ENCODE data around the gene TMCO6.
"Not testable (repeated sequence)": the region's sequence is repeated elsewhere in the genome, so short reads cannot be mapped to it uniquely, and the experiment has no call there.

TMCO6 gene

DNA sequence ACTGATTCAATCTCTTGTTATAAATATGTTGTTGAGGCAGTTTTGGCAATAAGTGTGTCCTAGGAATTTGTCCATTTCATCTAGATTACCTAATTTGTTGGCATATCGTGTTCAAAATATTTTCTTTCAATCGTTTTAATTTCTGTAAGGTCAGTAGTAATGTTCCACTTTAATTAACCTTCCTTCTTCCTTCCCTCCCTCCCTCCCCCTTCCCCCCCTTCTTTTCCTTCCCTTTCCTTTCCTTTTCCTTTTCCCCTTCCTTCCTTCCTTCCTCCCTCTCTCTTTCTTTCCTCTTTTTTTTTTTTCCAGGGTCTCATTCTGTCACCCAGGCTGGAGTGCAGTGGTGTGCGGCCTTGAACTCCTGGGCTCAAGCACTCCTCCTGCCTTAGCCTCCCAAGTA is 33.4 kb upstream of the TMCO6 start:
- Histone ChIP-seq H3K27me3 (ENCODE audit: control insufficient read depth, insufficient read depth, low read length) (no peaks in the 10 kb centered on the region), H3K9ac (ENCODE audit: low read depth, low read length) (no peak overlapping the region), H3K9me3 (ENCODE audit: control insufficient read depth, insufficient read depth, low read length) (no peaks in the 10 kb centered on the region), H3K36me3 (ENCODE audit: control insufficient read depth, insufficient read depth, low read length) (no peaks in the 10 kb centered on the region), H3K4me1 (ENCODE audit: control insufficient read depth, insufficient read depth, low read length) (no peaks in the 10 kb centered on the region), H3K4me3 (ENCODE audit: low read depth, low read length) (no peak overlapping the region)

DNA sequence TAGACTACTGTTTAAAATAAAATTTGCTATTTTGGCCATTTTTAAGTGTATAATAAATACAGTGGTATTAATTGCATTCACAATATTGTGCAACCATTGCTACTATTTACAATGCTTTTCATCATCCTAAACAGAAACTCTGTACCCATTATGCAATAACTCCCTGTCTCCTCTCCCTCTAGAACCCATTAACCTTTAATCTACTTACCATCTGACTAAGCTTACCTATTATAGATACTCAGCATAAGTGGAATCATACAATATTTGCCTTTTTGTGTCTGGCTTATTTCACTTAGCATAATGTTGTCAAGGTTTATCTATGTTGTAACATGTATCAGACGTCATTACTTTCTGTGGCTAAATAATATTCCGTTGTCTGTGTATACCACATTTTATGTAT is 32.2 kb upstream of the TMCO6 start:
- Histone ChIP-seq H3K4me1 (ENCODE audit: control insufficient read depth, insufficient read depth, low read length) (no peaks in the 10 kb centered on the region), H3K36me3 (ENCODE audit: control insufficient read depth, insufficient read depth, low read length) (no peaks in the 10 kb centered on the region)

DNA sequence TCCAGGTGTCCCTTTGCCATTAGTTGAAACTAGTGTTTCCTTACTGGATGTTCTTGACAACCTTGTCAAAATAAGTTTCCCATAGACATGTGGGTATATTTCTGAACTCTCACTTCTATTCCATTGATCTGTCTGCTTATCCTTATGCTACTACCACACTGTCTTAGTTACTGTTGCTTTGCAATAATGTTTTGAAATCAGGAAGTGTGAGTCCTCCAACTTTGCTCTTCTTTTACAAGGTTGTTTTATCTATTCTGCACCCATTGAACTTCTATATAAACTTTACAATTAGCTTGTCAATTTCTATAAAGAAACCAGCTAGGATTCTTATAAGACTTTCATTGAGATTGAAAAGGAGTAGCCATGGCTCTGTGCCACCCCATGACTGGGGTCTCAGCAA is 30.5 kb upstream of the TMCO6 start:
- H3K9me3 ChIP-seq (ENCODE audit: control insufficient read depth, insufficient read depth, low read length) = no peaks in the 10 kb centered on the region
- H3K9ac ChIP-seq (ENCODE audit: low read depth, low read length) = no peak overlapping the region
- H3K4me3 ChIP-seq (ENCODE audit: low read depth, low read length) = no peak overlapping the region
- no peaks in the 10 kb centered on the region for H3K27me3 ChIP-seq (ENCODE audit: control insufficient read depth, insufficient read depth, low read length)
- no peaks in the 10 kb centered on the region for H3K4me1 ChIP-seq (ENCODE audit: control insufficient read depth, insufficient read depth, low read length)
- no peaks in the 10 kb centered on the region for H3K36me3 ChIP-seq (ENCODE audit: control insufficient read depth, insufficient read depth, low read length)

More for the DNA sequence above, 32.2 kb upstream of the TMCO6 start:
- no peak overlapping the region for H3K9ac ChIP-seq (ENCODE audit: low read depth, low read length)
- no peaks in the 10 kb centered on the region for H3K27me3 ChIP-seq (ENCODE audit: control insufficient read depth, insufficient read depth, low read length)
- H3K9me3 ChIP-seq (ENCODE audit: control insufficient read depth, insufficient read depth, low read length) = no peaks in the 10 kb centered on the region
- H3K4me3 ChIP-seq (ENCODE audit: low read depth, low read length) = no peak overlapping the region

DNA sequence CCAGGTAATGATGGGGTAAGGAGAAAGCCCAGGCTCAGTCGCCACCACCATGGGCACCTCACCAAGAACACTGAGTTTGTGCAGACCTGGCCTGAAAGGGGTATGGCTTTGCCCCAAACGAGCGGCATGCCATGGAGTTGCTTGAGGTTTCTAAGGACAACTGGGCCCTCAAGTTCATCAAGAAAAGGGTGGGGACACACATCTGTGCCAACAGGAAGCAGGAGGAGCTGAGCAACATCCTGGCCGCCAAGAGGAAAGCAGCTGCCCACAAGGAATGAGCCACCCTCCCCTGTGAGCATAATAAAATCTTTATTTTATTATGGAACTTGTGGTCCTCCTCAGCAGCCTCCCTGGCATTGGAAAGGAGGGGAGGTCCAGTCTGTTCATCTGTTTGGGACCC is 30.1 kb upstream of the TMCO6 start:
- no peaks in the 10 kb centered on the region for H3K4me1 ChIP-seq (ENCODE audit: control insufficient read depth, insufficient read depth, low read length)
- no peak overlapping the region for H3K4me3 ChIP-seq (ENCODE audit: low read depth, low read length)
- H3K27me3 ChIP-seq (ENCODE audit: control insufficient read depth, insufficient read depth, low read length) = no peaks in the 10 kb centered on the region
- H3K9ac ChIP-seq (ENCODE audit: low read depth, low read length) = no peak overlapping the region
- H3K9me3 ChIP-seq (ENCODE audit: control insufficient read depth, insufficient read depth, low read length) = no peaks in the 10 kb centered on the region
- H3K36me3 ChIP-seq (ENCODE audit: control insufficient read depth, insufficient read depth, low read length) = no peaks in the 10 kb centered on the region

DNA sequence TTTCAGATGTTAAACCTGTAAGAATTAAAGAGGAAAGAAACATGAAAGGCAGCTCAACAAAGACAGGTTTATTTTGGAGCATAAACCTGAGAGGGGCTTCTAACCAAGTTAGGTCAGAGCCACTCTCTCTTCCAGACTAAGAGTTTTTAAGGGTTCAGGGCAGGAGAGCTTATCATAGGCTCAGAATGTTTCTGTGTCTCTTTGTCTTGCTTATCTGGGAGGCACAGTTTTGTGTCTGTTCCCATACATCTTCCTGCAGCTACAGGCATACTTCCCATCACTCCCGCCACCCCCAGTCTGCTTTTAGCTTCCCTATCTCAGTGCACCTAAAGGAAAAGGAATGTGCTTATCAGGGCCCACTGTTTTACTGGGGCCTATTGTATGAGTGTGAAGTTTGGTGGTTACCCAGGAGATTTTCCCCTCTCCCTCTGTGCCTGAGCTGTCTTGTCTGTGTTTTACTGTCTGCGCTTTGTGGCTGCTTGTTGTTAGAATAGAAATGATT is 28.2 kb upstream of the TMCO6 start:
- H3K27me3 ChIP-seq (ENCODE audit: control insufficient read depth, insufficient read depth, low read length) = no peaks in the 10 kb centered on the region
- no peaks in the 10 kb centered on the region for H3K36me3 ChIP-seq (ENCODE audit: control insufficient read depth, insufficient read depth, low read length)
- H3K4me3 ChIP-seq (ENCODE audit: low read depth, low read length) = no peak overlapping the region
- H3K9ac ChIP-seq (ENCODE audit: low read depth, low read length) = no peak overlapping the region
- no peaks in the 10 kb centered on the region for H3K9me3 ChIP-seq (ENCODE audit: control insufficient read depth, insufficient read depth, low read length)
- H3K4me1 ChIP-seq (ENCODE audit: control insufficient read depth, insufficient read depth, low read length) = no peaks in the 10 kb centered on the region

DNA sequence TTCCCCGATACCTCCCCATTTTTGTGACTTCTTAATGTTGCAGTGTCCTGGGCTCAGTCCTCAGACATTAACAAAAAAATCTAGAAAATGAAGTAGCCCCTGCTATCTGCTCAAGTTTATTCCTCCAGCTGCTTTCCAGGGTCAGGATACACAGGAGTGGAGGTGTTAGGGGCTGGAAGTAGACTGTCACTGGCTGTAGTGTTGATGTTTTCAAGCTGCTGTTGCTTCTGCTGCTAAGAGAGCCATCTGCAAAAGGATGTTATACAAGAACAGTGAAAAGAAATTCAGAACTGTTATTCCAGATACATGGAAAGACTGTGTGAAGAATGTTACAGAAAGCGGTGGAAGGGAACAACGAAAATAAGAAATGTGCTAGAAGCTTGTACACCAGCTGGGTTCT is 16.9 kb upstream of the TMCO6 start:
- Histone ChIP-seq H3K27me3 (ENCODE audit: control insufficient read depth, insufficient read depth, low read length) (no peaks in the 10 kb centered on the region), H3K9ac (ENCODE audit: low read depth, low read length) (no peak overlapping the region), H3K36me3 (ENCODE audit: control insufficient read depth, insufficient read depth, low read length) (no peaks in the 10 kb centered on the region), H3K4me1 (ENCODE audit: control insufficient read depth, insufficient read depth, low read length) (no peaks in the 10 kb centered on the region), H3K9me3 (ENCODE audit: control insufficient read depth, insufficient read depth, low read length) (no peaks in the 10 kb centered on the region), H3K4me3 (ENCODE audit: low read depth, low read length) (no peak overlapping the region)

DNA sequence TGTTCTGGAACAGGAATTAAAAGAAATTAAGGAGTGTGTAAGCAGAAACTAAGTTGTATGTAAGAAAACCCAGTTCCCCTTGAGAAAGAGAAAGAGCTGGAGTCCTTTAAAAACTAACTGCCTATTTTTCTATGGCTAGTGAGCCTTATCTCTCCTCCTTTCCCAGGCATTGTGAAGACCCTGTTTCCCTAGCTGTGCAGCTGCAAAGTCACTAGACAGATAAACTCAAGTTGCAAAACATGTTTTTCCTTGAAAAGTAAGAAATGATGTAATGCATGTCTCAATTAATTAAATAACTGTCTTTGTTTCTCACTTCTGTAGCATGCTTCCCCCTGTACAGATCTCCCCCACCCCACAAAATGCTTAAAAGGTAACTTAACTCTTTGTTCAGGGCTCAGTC is 16.2 kb upstream of the TMCO6 start:
- not testable (repeated sequence) for H3K36me3 ChIP-seq (ENCODE audit: control insufficient read depth, insufficient read depth, low read length); H3K4me1 ChIP-seq (ENCODE audit: control insufficient read depth, insufficient read depth, low read length); H3K9ac ChIP-seq (ENCODE audit: low read depth, low read length); H3K27me3 ChIP-seq (ENCODE audit: control insufficient read depth, insufficient read depth, low read length); H3K9me3 ChIP-seq (ENCODE audit: control insufficient read depth, insufficient read depth, low read length); H3K4me3 ChIP-seq (ENCODE audit: low read depth, low read length)

DNA sequence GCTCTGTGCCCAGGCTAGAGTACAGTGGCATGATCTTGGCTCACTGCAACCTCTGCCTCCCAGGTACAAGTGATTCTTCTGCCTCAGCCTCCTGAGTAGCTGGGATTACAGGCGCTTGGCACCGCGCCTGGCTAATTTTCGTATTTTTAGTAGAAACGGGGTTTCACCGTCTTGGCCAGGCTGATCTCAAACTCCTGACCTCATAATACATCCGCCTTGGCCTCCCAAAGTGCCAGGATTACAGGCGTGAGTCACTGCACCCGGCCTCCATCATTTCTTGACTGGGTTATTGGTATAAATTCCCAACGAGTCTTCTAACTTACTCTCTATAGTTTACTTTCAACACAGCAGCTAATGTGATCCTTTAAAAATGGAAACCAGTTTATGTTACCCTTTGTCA is 14.4 kb upstream of the TMCO6 start:
- H3K9me3 ChIP-seq (ENCODE audit: control insufficient read depth, insufficient read depth, low read length); H3K27me3 ChIP-seq (ENCODE audit: control insufficient read depth, insufficient read depth, low read length); H3K4me3 ChIP-seq (ENCODE audit: low read depth, low read length); H3K4me1 ChIP-seq (ENCODE audit: control insufficient read depth, insufficient read depth, low read length); H3K36me3 ChIP-seq (ENCODE audit: control insufficient read depth, insufficient read depth, low read length); H3K9ac ChIP-seq (ENCODE audit: low read depth, low read length): not testable (repeated sequence)

DNA sequence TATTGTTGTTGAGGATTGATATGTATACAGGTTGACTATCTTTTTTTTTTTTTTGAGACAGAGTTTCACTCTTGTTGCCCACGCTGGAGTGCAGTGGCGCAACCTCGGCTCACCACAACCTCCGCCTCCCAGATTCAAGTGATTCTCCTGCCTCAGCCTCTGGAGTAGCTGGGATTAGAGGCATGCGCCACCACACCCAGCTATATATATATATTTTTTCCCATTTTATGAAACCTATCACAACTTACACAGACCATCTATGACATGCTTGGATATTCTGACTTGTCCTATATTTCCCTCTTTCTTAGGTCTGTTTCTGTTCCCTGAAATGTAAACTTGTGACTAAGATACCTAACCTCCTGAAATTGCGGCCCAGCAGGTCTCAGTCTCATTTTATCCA is 11.3 kb upstream of the TMCO6 start:
- H3K9me3 ChIP-seq (ENCODE audit: control insufficient read depth, insufficient read depth, low read length) = peaks cover 4% of the 10 kb centered on the region
- H3K4me3 ChIP-seq (ENCODE audit: low read depth, low read length) = no peak overlapping the region
- no peak overlapping the region for H3K9ac ChIP-seq (ENCODE audit: low read depth, low read length)
- peaks cover 29% of the 10 kb centered on the region for H3K27me3 ChIP-seq (ENCODE audit: control insufficient read depth, insufficient read depth, low read length)
- H3K36me3 ChIP-seq (ENCODE audit: control insufficient read depth, insufficient read depth, low read length) = no peaks in the 10 kb centered on the region
- no peaks in the 10 kb centered on the region for H3K4me1 ChIP-seq (ENCODE audit: control insufficient read depth, insufficient read depth, low read length)

DNA sequence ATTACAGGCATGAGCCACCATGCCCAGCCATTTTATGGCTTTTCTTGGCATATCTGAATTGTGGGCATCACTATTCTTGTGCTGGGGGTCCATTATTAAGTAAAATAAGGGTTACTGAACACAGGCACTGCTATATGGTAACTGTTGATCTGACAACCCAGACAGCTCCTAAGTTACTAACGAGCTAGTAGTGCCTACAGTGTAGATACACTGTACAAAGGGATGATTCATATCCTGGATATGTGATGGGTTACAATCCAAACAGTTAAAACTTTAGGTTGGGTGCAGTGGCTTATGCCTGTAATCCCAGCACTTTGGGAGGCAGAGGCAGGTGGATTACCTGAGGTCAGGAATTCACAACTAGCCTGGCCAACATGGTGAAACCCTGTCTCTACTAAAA is 10.5 kb upstream of the TMCO6 start:
- Histone ChIP-seq H3K9me3 (ENCODE audit: control insufficient read depth, insufficient read depth, low read length) (peaks cover 4% of the 10 kb centered on the region), H3K9ac (ENCODE audit: low read depth, low read length) (no peak overlapping the region), H3K27me3 (ENCODE audit: control insufficient read depth, insufficient read depth, low read length) (peaks cover 36% of the 10 kb centered on the region), H3K4me1 (ENCODE audit: control insufficient read depth, insufficient read depth, low read length) (no peaks in the 10 kb centered on the region), H3K4me3 (ENCODE audit: low read depth, low read length) (no peak overlapping the region), H3K36me3 (ENCODE audit: control insufficient read depth, insufficient read depth, low read length) (no peaks in the 10 kb centered on the region)

DNA sequence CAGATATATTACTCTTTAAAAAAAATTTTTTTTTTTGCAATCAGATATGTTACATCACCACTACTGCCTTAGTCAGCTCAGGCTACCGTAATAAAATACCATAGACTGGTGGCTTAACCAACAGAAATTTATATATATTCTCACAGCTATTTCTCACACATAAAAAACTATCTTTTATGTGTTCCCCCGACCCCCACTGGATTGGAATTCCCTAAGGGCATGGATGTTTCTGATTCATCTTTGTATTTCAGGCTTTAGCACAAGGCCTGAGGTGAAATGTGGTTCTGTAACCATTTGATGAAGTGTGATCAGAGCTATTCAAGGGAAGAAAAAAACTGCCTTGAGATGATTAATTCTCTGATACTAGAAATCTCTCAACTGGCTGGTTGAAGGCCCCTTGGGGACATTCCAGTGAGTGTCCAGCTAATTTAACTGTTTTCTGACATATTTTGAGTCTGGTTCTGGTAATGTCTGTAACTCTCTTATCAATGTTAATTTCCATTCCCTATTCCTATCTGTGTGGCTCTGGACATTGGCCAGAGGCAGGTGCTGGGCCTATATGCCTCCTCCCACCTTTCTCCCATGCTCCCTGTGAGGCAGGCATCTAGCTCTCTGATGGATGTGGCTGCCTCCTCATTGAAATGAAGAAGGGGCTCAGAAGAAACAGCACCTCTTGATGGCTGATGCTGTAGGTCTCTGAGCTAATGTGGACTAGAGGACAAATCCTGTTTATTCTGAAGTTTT is 8.8 kb upstream of the TMCO6 start:
- H3K4me1 ChIP-seq (ENCODE audit: control insufficient read depth, insufficient read depth, low read length) = no peaks in the 10 kb centered on the region
- peaks cover 41% of the 10 kb centered on the region for H3K27me3 ChIP-seq (ENCODE audit: control insufficient read depth, insufficient read depth, low read length)
- peaks cover 4% of the 10 kb centered on the region for H3K9me3 ChIP-seq (ENCODE audit: control insufficient read depth, insufficient read depth, low read length)
- H3K36me3 ChIP-seq (ENCODE audit: control insufficient read depth, insufficient read depth, low read length) = no peaks in the 10 kb centered on the region
- H3K9ac ChIP-seq (ENCODE audit: low read depth, low read length) = no peak overlapping the region
- H3K4me3 ChIP-seq (ENCODE audit: low read depth, low read length) = no peak overlapping the region

DNA sequence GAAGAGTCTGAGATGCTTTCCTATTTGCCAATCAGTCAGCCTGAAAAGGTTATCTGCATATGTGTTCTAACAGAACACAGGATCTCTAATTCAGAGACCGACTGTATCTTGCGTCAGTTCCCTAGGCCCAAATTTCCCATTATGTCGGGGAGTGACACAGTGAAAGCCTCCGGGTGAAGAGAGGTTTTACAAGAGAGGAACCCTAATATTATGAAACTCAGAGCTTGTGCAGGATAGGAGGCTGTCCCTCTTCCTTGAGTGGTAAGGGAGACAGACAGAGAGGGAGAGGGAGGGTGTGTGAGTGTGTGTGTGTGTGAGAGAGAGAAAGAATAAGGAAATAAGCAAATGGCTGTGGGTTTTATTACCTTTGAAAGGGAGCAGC is 8.2 kb upstream of the TMCO6 start:
- peaks cover 41% of the 10 kb centered on the region for H3K27me3 ChIP-seq (ENCODE audit: control insufficient read depth, insufficient read depth, low read length)
- H3K9ac ChIP-seq (ENCODE audit: low read depth, low read length) = no peak overlapping the region
- H3K4me1 ChIP-seq (ENCODE audit: control insufficient read depth, insufficient read depth, low read length) = no peaks in the 10 kb centered on the region
- no peaks in the 10 kb centered on the region for H3K36me3 ChIP-seq (ENCODE audit: control insufficient read depth, insufficient read depth, low read length)
- no peak overlapping the region for H3K4me3 ChIP-seq (ENCODE audit: low read depth, low read length)
- peaks cover 4% of the 10 kb centered on the region for H3K9me3 ChIP-seq (ENCODE audit: control insufficient read depth, insufficient read depth, low read length)

Data from iPS-15b (cell line).